ENCODE measurements around the gene GABBR2. TPM values are rescaled to one million over a fixed set of nuclear protein-coding genes. Genes with fewer than 3 reads are reported as not detected.

GABBR2 gene
- total RNA-seq, 4 donors from 2014 or later: under 0.01 to 0.62 TPM; not detected in 2

- TF ChIP-seq CTCF (IDR thresholded peaks at IDR 0.05): peak in 3 of 4 experiments; percentile 16 to 28 (median 26)
- peak; percentile 43 to 54 for TF ChIP-seq POLR2A (IDR thresholded peaks at IDR 0.05)
- Histone ChIP-seq H3K27me3 (no peaks in the 10 kb centered on the region), H3K9me3 (no peaks in the 10 kb centered on the region), H3K4me1 (peaks cover 0 to 6% of the 10 kb centered on the region in 2 donors), H3K4me3 (peak within 1 kb of the TSS; percentile 64 to 65), H3K36me3 (no peaks in the 10 kb centered on the region), H3K27ac (peak within 1 kb of the TSS; percentile 93 to 94)
- DNase-seq: peak; percentile 95
- intact Hi-C loops (cut with DNase I; ENCODE audit: low total_unique reads): loop anchor here (10.0 kb wide), 1 partner anchor 51 kb away; no protein-coding TSS in a partner anchor
These were observed 453.0 kb downstream of the GABBR2 start, which contains the start of gene TBC1D2 for GRCh38 chr9:98255578-98256296. TSS of gene TBC1D2 (minus strand) at chr9:98255649. CDS start at chr9:98255541, 108 bp downstream.

- peak overlapping the region; percentile 93 to 94 for H3K27ac ChIP-seq
- peaks cover 0 to 6% of the 10 kb centered on the region in 2 donors for H3K4me1 ChIP-seq
- no peak for TF ChIP-seq CTCF (IDR thresholded peaks at IDR 0.05)
- no peak for TF ChIP-seq POLR2A (IDR thresholded peaks at IDR 0.05)
- H3K4me3 ChIP-seq: peak overlapping the region; percentile 64 to 65
- no peaks in the 10 kb centered on the region for H3K36me3 ChIP-seq
- intact Hi-C loops (cut with DNase I; ENCODE audit: low total_unique reads): loop anchor here (10.0 kb wide), 1 partner anchor 50 kb away; no protein-coding TSS in a partner anchor
- H3K9me3 ChIP-seq: no peaks in the 10 kb centered on the region
- no peak for DNase-seq
- no peaks in the 10 kb centered on the region for H3K27me3 ChIP-seq
These were observed 453.6 kb downstream of the GABBR2 start for GRCh38 chr9:98255061-98255577.

DNA sequence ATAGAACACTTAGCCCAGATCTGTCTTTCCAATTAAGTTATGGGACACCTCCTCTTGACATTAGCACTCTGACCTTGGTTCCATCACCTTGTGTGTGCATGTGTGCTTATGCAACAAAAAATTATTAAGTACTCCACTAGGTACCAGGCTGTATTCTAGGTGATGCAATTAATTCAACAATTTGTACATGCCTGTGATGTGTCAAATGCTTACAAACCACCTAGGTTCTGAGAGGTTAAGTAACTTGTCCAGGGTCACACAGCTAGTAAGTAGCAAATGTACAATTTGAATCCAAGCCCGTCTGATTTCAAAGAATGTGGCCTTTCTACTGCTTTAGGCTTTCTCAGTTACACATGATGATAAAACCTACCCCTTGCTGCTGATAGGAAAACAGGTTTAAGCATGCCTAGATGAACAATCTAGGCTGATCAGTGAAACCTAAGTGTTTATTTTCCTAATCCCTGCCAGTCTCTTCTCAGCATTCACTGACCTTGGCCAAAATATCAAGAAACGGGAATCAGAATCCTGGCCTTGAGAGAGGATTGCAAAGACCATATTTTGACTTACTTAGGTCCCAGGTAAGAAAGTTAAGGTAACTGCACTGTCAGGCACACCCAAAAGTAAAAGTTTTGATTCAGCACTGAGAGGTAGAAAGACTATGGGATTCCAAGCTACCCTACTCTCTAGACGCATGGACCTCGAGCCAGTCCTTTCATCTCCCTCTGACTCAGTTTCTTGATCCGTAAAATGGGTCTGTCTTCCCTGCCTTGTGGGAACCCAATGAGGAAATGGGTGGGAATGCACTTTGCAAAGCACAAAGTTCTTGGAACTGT lies 454.3 kb downstream of the GABBR2 start:
- Histone ChIP-seq H3K27ac (peak overlapping the region; percentile 93 to 94), H3K4me3 (peak overlapping the region; percentile 64 to 65), H3K9me3 (no peaks in the 10 kb centered on the region), H3K36me3 (no peaks in the 10 kb centered on the region), H3K27me3 (no peaks in the 10 kb centered on the region), H3K4me1 (peaks cover 0 to 6% of the 10 kb centered on the region in 2 donors)
- intact Hi-C loops (cut with DNase I; ENCODE audit: low total_unique reads): loop anchor here (10.0 kb wide), 1 partner anchor 50 kb away; no protein-coding TSS in a partner anchor
- DNase-seq: no peak
- TF ChIP-seq POLR2A (IDR thresholded peaks at IDR 0.05) (no peak), CTCF (IDR thresholded peaks at IDR 0.05) (no peak)

GRCh38 chr9:98253565-98253964 lies 455.2 kb downstream of the GABBR2 start:
- H3K4me3 ChIP-seq: no peak overlapping the region
- peaks cover 0 to 6% of the 10 kb centered on the region in 2 donors for H3K4me1 ChIP-seq

More at GRCh38 chr9:98253565-98253964, 455.2 kb downstream of the GABBR2 start:
- Histone ChIP-seq H3K36me3 (no peaks in the 10 kb centered on the region), H3K27me3 (no peaks in the 10 kb centered on the region), H3K9me3 (no peaks in the 10 kb centered on the region), H3K27ac (no peak overlapping the region)
- no peak for DNase-seq
- intact Hi-C loops (cut with DNase I; ENCODE audit: low total_unique reads): loop anchor here (10.0 kb wide), 1 partner anchor 49 kb away; no protein-coding TSS in a partner anchor
- TF ChIP-seq CTCF (IDR thresholded peaks at IDR 0.05) (no peak), POLR2A (IDR thresholded peaks at IDR 0.05) (no peak)

All from uterus (tissue), 4 donors.